ENCODE data around the gene RBM4. TPM values are rescaled to one million over a fixed set of nuclear protein-coding genes. Genes with fewer than 3 reads are reported as not detected.
"Not testable (repeated sequence)": the region's sequence is repeated elsewhere in the genome, so short reads cannot be mapped to it uniquely, and the experiment has no call there.

RBM4 gene
- total RNA-seq, 1 donor from 2014 or later, result 107 TPM

DNA sequence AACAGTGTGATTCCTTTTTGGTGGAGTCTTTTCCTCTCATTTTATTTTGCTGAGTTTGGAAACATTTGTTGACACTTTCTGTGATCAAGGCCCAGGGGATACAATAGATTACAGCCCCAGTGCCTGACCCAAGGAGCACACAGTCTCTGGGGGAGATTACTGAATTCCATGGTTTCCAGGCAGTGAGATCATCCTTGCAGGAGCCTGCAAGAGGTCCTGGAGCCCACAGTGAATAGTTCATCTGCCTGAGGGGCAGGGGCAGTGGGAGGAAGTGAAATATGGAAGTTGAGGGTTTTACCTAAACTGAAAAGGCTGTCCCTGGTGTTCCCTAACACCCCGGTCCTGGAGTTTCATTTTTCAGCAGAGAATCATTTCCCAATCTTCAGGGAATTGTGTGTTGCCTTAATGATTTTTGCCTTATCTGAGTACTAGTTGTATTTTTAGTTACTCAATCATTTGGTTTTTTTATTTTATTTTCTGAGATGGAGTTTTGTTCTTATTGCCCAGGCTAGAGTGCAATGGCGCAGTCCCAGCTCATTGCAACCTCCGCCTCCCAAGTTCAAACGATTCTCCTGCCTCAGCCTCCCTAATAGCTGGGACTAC lies 37.8 kb upstream of the RBM4 start:
- TF ChIP-seq, protein P1, sequence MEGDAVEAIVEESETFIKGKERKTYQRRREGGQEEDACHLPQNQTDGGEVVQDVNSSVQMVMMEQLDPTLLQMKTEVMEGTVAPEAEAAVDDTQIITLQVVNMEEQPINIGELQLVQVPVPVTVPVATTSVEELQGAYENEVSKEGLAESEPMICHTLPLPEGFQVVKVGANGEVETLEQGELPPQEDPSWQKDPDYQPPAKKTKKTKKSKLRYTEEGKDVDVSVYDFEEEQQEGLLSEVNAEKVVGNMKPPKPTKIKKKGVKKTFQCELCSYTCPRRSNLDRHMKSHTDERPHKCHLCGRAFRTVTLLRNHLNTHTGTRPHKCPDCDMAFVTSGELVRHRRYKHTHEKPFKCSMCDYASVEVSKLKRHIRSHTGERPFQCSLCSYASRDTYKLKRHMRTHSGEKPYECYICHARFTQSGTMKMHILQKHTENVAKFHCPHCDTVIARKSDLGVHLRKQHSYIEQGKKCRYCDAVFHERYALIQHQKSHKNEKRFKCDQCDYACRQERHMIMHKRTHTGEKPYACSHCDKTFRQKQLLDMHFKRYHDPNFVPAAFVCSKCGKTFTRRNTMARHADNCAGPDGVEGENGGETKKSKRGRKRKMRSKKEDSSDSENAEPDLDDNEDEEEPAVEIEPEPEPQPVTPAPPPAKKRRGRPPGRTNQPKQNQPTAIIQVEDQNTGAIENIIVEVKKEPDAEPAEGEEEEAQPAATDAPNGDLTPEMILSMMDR (IDR thresholded peaks at IDR 0.05), result no peak
- H3K4me3 ChIP-seq, result no peak overlapping the region
- H3K27me3 ChIP-seq (ENCODE audit: low read depth), result no peaks in the 10 kb centered on the region
- H3K27ac ChIP-seq, result no peak overlapping the region
- intact Hi-C loops (cut with DNase I), result no loop called here
- ATAC-seq, result no peak
- H3K36me3 ChIP-seq, result peaks cover 57% of the 10 kb centered on the region
- H3K4me1 ChIP-seq, result peaks cover 5% of the 10 kb centered on the region
- DNase-seq, result no peak
- H3K9me3 ChIP-seq, result no peaks in the 10 kb centered on the region

DNA sequence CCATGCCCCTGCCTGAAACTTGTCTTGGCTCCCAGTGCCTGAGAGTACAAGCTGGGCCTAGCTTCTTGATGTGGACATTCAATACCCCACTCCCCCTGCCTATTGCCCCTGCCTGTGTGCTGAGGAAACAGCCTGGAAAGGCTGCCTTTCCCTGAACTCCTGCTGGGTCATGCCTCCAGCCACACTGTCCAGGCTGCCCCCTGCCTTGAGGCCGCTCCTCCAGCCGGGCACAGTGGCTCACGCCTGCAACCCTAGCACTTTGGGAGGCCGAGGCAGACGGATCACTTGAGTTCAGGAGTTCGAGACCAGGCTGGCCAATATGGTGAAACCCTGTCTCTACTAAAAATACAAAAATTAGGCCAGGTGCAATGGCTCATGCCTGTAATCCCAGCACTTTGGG lies 35.4 kb upstream of the RBM4 start:
- intact Hi-C loops (cut with DNase I), result no loop called here
- TF ChIP-seq, protein P1 (IDR thresholded peaks at IDR 0.05), result no peak

DNA sequence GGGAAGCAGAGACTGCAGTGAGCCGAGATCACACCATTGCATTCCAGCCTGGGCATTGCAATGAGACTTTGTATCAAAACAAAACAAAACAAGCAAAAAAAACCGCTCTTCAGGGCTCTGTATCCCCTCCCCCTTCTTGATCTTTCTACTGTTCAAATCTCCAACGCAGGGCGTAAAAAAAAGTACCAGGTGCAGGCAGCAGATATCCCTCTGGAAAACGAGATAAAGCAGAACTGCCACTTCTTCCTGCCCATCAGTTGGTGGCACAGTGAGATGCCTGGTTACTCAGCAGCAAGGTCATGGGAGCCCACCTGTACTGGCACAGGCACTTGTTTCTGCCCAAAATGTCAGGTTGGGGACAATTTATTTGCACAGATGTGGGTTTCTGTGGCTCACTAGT lies 34.3 kb upstream of the RBM4 start:
- intact Hi-C loops (cut with DNase I), result no loop called here
- DNase-seq (no peak), ATAC-seq (no peak)
- Histone ChIP-seq H3K4me3 (no peak overlapping the region), H3K9me3 (no peaks in the 10 kb centered on the region), H3K4me1 (no peaks in the 10 kb centered on the region), H3K36me3 (peaks cover 59% of the 10 kb centered on the region), H3K27ac (no peak overlapping the region), H3K27me3 (ENCODE audit: low read depth) (no peaks in the 10 kb centered on the region)
- TF ChIP-seq, protein P1 (IDR thresholded peaks at IDR 0.05), result no peak

More for the DNA sequence above, 35.4 kb upstream of the RBM4 start:
- no peak for DNase-seq
- no peak for ATAC-seq
- Histone ChIP-seq H3K27ac (no peak overlapping the region), H3K27me3 (ENCODE audit: low read depth) (no peaks in the 10 kb centered on the region), H3K4me3 (no peak overlapping the region), H3K36me3 (peaks cover 62% of the 10 kb centered on the region), H3K9me3 (no peaks in the 10 kb centered on the region), H3K4me1 (no peaks in the 10 kb centered on the region)

DNA sequence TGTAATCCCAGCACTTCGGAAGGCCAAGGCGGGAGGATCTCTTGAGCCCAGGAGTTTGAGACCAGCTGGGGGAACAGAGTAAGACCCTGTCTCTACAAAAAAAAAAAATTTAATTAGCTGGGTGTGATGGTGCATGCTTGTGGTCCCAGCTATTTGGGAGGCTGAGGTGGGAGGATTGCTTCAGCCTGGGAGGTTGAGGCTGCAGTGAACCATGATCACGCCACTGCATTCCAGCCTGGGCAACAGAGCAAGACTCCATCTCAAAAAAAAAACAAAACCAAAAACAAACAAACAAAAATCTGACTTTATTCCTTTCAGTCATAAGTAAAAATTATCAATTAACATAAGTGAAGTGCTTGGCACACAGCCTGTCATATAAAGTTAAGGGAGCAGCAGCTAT lies 31.9 kb upstream of the RBM4 start:
- H3K4me3 ChIP-seq; intact Hi-C loops (cut with DNase I); H3K27ac ChIP-seq; H3K9me3 ChIP-seq; H3K4me1 ChIP-seq; DNase-seq; ATAC-seq; H3K27me3 ChIP-seq (ENCODE audit: low read depth): not testable (repeated sequence)
- H3K36me3 ChIP-seq, result peaks cover 40% of the 10 kb centered on the region

DNA sequence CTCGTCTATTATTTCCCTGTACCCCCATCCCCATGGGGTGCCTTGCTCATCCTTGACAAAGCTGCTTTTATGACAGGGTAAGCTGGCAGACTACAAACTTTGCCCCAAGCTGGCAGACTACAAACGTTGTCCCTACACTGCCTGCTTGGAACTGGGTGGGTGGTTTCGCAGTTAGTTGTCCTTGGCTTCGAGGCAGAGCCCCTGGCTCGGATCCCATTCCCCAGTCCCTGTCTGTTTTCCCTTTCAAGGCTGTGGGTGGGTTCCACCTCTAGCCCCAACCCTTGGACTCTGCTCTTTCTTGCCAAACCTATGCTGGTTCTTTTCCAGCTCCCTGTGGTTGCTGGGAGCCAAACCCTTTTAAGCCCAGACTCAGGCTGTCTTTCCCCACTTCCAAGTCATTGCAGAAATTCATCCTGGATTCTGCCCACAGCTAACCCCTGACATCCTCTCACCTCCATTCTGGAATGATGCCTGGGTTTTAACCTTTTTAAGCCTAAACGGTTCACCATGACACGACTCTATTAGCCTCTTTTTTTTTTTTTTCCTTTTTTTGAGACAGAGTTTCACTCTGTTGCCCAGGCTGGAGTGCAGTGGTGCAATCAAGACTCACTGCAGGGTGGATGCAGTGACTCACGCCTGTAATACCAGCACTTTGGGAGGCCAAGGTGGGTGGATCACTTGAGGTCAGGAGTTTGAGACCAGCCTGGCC lies 31.2 kb upstream of the RBM4 start:
- Histone ChIP-seq H3K9me3 (no peaks in the 10 kb centered on the region), H3K27me3 (ENCODE audit: low read depth) (no peaks in the 10 kb centered on the region), H3K27ac (no peak overlapping the region), H3K4me1 (no peaks in the 10 kb centered on the region), H3K36me3 (peaks cover 33% of the 10 kb centered on the region), H3K4me3 (no peak overlapping the region)
- TF ChIP-seq, protein P1 (IDR thresholded peaks at IDR 0.05), result no peak
- no peak for DNase-seq
- intact Hi-C loops (cut with DNase I), result no loop called here
- ATAC-seq, result peak; percentile 21 to 37

Measured in lower lobe of right lung (tissue), 2 donors.